Spleen (tissue), 11 donors: Measurements from ENCODE around the gene PNKD. TPM values are rescaled to one million over a fixed set of nuclear protein-coding genes. Genes with fewer than 3 reads are reported as not detected.
A peak's percentile ranks its signal among the peaks of the same experiment; 100 is the strongest.
"Not testable (repeated sequence)": the region's sequence is repeated elsewhere in the genome, so short reads cannot be mapped to it uniquely, and the experiment has no call there.

Source experiments
- DNase-seq: peaks from one replicate; pipeline ENCODE4 v3.0.0-alpha.2; 2020
- H3K27ac ChIP-seq, 8 donors: fragments of 200-600 bp; sonication (generic) in 7 of 8; 1 replicate in 4 of 8; 2 replicates in 4 of 8; pipeline versions ENCODE4 v1.5.0 to v1.8.0; 2016 to 2021; ENCODE audit warnings: inconsistent platforms in 4 of 8, mild to moderate bottlenecking in 4 of 8, moderate library complexity in 1 of 8
- H3K27me3 ChIP-seq, 7 donors: fragments of 200-600 bp; sonication (generic) in 6 of 7; replicated peaks in 1 of 7; 1 replicate in 4 of 7; 2 replicates in 3 of 7; pipeline versions ENCODE4 v1.5.0 to v1.8.0; 2016 to 2021; ENCODE audit warnings: inconsistent platforms in 3 of 7, mild to moderate bottlenecking in 1 of 7
- H3K36me3 ChIP-seq, 6 donors: fragments of 200-600 bp; sonication (generic) in 5 of 6; 1 replicate in 4 of 6; 2 replicates in 2 of 6; pipeline versions ENCODE4 v1.5.0 to v1.8.0; 2016 to 2021; ENCODE audit warnings: inconsistent platforms in 2 of 6
- H3K4me1 ChIP-seq, 6 donors: fragments of 200-600 bp; sonication (generic) in 5 of 6; 1 replicate in 3 of 6; 2 replicates in 3 of 6; pipeline versions ENCODE4 v1.5.0 to v1.8.0; 2016 to 2021; ENCODE audit warnings: inconsistent platforms in 3 of 6
- H3K4me3 ChIP-seq, 8 donors: fragments of 200-600 bp; sonication (generic) in 7 of 8; 1 replicate in 4 of 8; 2 replicates in 4 of 8; pipeline versions ENCODE4 v1.5.0 to v1.8.0; 2016 to 2021; ENCODE audit warnings: inconsistent platforms in 4 of 8, mild to moderate bottlenecking in 4 of 8, moderate library complexity in 2 of 8
- H3K9me3 ChIP-seq, 8 donors: fragments of 200-600 bp; sonication (generic) in 7 of 8; 1 replicate in 4 of 8; 2 replicates in 4 of 8; pipeline versions ENCODE4 v1.5.0 to v1.8.0; 2016 to 2021; ENCODE audit warnings: inconsistent platforms in 4 of 8
- CTCF ChIP-seq, 11 experiments: fragments of 200-600 bp in 7 of 11; fragments of 450-650 bp in 4 of 11; sonication (generic) in 4 of 11; IDR thresholded peaks in 8 of 11; conservative IDR thresholded peaks in 3 of 11; 1 replicate in 7 of 11; 2 replicates in 4 of 11; pipeline versions ENCODE4 v1.4.0 to v1.8.0; 2016 to 2021; ENCODE audit warnings: antibody characterized with exemption in 11 of 11, inconsistent platforms in 4 of 11, mild to moderate bottlenecking in 1 of 11
- POLR2A ChIP-seq, 3 donors: fragments of 450-650 bp; IDR thresholded peaks; one replicate each; pipeline ENCODE4 v1.5.1; 2017; ENCODE audit warnings: antibody characterized with exemption in 3 of 3, mild to moderate bottlenecking in 1 of 3
- POLR2AphosphoS5 ChIP-seq, 3 donors: sonication (generic); formaldehyde crosslinking; IDR thresholded peaks; one replicate each; pipeline ENCODE4 v1.5.1; 2017; ENCODE audit warnings: antibody characterized with exemption in 3 of 3
- WGBS, 5 donors: extraction: QIAGEN DNeasy Blood & Tissue Kit in 3 of 5; methylation state at CpG; one replicate each; pipeline versions ENCODE4 v1.1.5 to v1.1.7; 2013 to 2018; 5-methylcytosine and 5-hydroxymethylcytosine counted together
- intact Hi-C: fragments of 100-400 bp; cut with DNase I; formaldehyde crosslinking; loops from one replicate; pipeline ENCODE4 v1.15.0; 2023; ENCODE audit warnings: low total_unique reads
- polyA plus RNA-seq, 3 donors: library from polyadenylated mRNA; stranded (reverse); fragments of 200-250 nt; gene quantifications; one replicate each; pipeline ENCODE4 v1.2.1, GENCODE V29; 2013
- total RNA-seq, 7 donors: library from RNA; depleted of rRNA in 3 of 7; stranded (reverse); fragments of >200 nt in 3 of 7; fragmentation: NEBNext Ultra II Directional in 4 of 7; extraction: Animal tissue kit (Norgen Biotek cat#: 25700) in 4 of 7; gene quantifications; one replicate each; pipeline versions ENCODE4 v1.1.0 to v1.2.1, GENCODE V29; 2016 to 2021
- donor health status: healthy with polysubstance abuse.
- donor health status: DM: no; HTN: no; CAD: no; lungs with moderate emphysema.
- donor health status: DM: no; HTN: no; CAD: no.
- donor health status: Bipolar disorder and iron deficiency.
- donor health status: healthy.
- donor health status: DM: no; HTN: no; CAD: no.
- donor health status: DM: yes; HTN: yes; CAD: no.

The PNKD gene
- total and polyA plus RNA-seq, 10 donors: 41.4 to 92.1 (median 49.4) TPM

GRCh38 chr2:218272531-218273212, 2.4 kb downstream of the PNKD start:
- WGBS, 5 donors: 23 to 43% (median 35%) methylated on average over 18 of the region's 18 CpGs
- peak overlapping the region in 1 of 8 donors; percentile 21 for H3K4me3 ChIP-seq

GRCh38 chr2:218273214-218273907, 3.0 kb downstream of the PNKD start:
- 83 to 90% (median 87%) methylated on average over 8 of the region's 8 CpGs for WGBS, 5 donors
- peaks cover 0 to 65% (median 49%) of the 10 kb centered on the region in 6 donors for H3K36me3 ChIP-seq
- H3K4me3 ChIP-seq: peak overlapping the region in 1 of 8 donors; percentile 21
- H3K27me3 ChIP-seq, intact Hi-C loops, H3K9me3 ChIP-seq, DNase-seq: not testable (repeated sequence)
- peaks cover 34 to 74% (median 49%) of the 10 kb centered on the region in 6 donors for H3K4me1 ChIP-seq
- peak overlapping the region in 7 of 8 donors; percentile 21 to 87 (median 61) for H3K27ac ChIP-seq

More at GRCh38 chr2:218272531-218273212, 2.4 kb downstream of the PNKD start:
- H3K4me1 ChIP-seq: peaks cover 34 to 81% (median 54%) of the 10 kb centered on the region in 6 donors
- H3K36me3 ChIP-seq: peaks cover 0 to 65% (median 45%) of the 10 kb centered on the region in 6 donors
- peak; percentile 94 for DNase-seq
- H3K27me3 ChIP-seq: no peaks in the 10 kb centered on the region
- H3K27ac ChIP-seq: peak overlapping the region in 7 of 8 donors; percentile 21 to 87 (median 61)
- TF ChIP-seq CTCF (IDR thresholded peaks at IDR 0.05 in 8 of 11, conservative IDR thresholded peaks at IDR 0.05 in 3 of 11) (peak; percentile 85 to 93 (median 90)), POLR2AphosphoS5 (IDR thresholded peaks at IDR 0.05) (peak; percentile 64 to 85 (median 72)), POLR2A (IDR thresholded peaks at IDR 0.05) (no peak)
- intact Hi-C loops: no loop called here
- no peaks in the 10 kb centered on the region for H3K9me3 ChIP-seq

- H3K36me3 ChIP-seq: peaks cover 0 to 71% (median 54%) of the 10 kb centered on the region in 6 donors
Observed at GRCh38 chr2:218273908-218274249, 3.6 kb downstream of the PNKD start.

GRCh38 chr2:218274586-218274985, 4.3 kb downstream of the PNKD start:
- Histone ChIP-seq H3K4me1 (peaks cover 26 to 61% (median 39%) of the 10 kb centered on the region in 6 donors), H3K27ac (peak overlapping the region in 2 of 8 donors; percentile 86 to 87), H3K9me3 (no peaks in the 10 kb centered on the region), H3K4me3 (no peak overlapping the region), H3K27me3 (no peaks in the 10 kb centered on the region), H3K36me3 (peaks cover 0 to 78% (median 61%) of the 10 kb centered on the region in 6 donors)
- DNase-seq: no peak
- 69 to 83% (median 73%) methylated on average over 4 of the region's 4 CpGs for WGBS, 5 donors
- TF ChIP-seq POLR2A (IDR thresholded peaks at IDR 0.05) (no peak), POLR2AphosphoS5 (IDR thresholded peaks at IDR 0.05) (no peak), CTCF (IDR thresholded peaks at IDR 0.05 in 8 of 11, conservative IDR thresholded peaks at IDR 0.05 in 3 of 11) (no peak)
- intact Hi-C loops: no loop called here

More at GRCh38 chr2:218273908-218274249, 3.6 kb downstream of the PNKD start:
- no peaks in the 10 kb centered on the region for H3K9me3 ChIP-seq
- H3K4me3 ChIP-seq: no peak overlapping the region
- peaks cover 30 to 69% (median 44%) of the 10 kb centered on the region in 6 donors for H3K4me1 ChIP-seq
- H3K27me3 ChIP-seq: no peaks in the 10 kb centered on the region
- no peak for DNase-seq
- peak overlapping the region in 3 of 8 donors; percentile 84 to 87 (median 86) for H3K27ac ChIP-seq
- intact Hi-C loops: no loop called here
- 83 to 97% (median 89%) methylated on average over 2 of the region's 2 CpGs for WGBS, 5 donors
- TF ChIP-seq POLR2AphosphoS5 (IDR thresholded peaks at IDR 0.05): no peak
- TF ChIP-seq CTCF (IDR thresholded peaks at IDR 0.05 in 8 of 11, conservative IDR thresholded peaks at IDR 0.05 in 3 of 11): no peak
- TF ChIP-seq POLR2A (IDR thresholded peaks at IDR 0.05): no peak
